Suprapubic skin (tissue), 3 donors: Measurements from ENCODE around the gene ATP6V0B.

Source experiments
- CTCF ChIP-seq, 2 donors: fragments of 200-600 bp in 1 of 2; fragments of 450-650 bp in 1 of 2; sonication (generic) in 1 of 2; IDR thresholded peaks; one replicate each; pipeline ENCODE4 v1.5.1; 2016 to 2019; ENCODE audit warnings: antibody characterized with exemption in 2 of 2, mild to moderate bottlenecking in 1 of 2, moderate library complexity in 1 of 2
- POLR2AphosphoS5 ChIP-seq, 3 donors: sonication (generic); formaldehyde crosslinking; IDR thresholded peaks; one replicate each; pipeline ENCODE4 v1.6.1; 2017; ENCODE audit warnings: antibody characterized with exemption in 3 of 3

DNA sequence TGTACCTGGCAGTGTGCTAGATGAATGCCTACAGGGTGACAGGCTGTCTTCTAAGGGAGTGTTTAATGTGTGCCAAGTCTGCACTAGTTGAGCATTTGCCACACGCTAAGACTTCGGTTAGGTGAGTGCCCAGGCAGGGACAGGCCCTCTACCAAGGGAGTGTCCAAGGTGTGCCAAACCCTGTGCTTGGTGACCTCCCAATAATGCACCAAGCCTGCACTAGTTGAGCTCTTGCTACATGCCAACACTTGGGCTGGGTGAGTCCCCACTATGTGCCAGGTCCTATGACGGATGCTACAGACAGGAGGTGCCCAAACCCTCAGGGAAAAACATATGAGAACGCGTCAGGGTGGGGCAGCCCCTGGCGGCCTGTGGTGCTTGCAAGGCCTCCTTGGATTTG, 45.7 kb downstream of the ATP6V0B start:
- no peak for TF ChIP-seq CTCF (IDR thresholded peaks at IDR 0.05)
- TF ChIP-seq POLR2AphosphoS5 (IDR thresholded peaks at IDR 0.05) = no peak
